ACC112 (cell line): ENCODE measurements around the gene LIMK2.

Experiments
- H2AFZ ChIP-seq: fragments of 200-600 bp; sonication (generic); one replicate; pipeline ENCODE4 v1.6.0; 2017; ENCODE audit warnings: antibody characterized with exemption, low read length; ENCODE audit not compliant: unreplicated experiment
- H3K27ac ChIP-seq: fragments of 200-600 bp; sonication (generic); 2 replicates; pipeline ENCODE4 v1.5.1; 2014; ENCODE audit warnings: low read depth, mild to moderate bottlenecking, antibody characterized with exemption, low read length, moderate library complexity
- H3K27me3 ChIP-seq: fragments of 200-600 bp; sonication (generic); 2 replicates; pipeline ENCODE4 v1.6.1; 2014; ENCODE audit warnings: mild to moderate bottlenecking, antibody characterized with exemption, low read length, moderate library complexity, mixed read lengths; ENCODE audit not compliant: insufficient read depth
- H3K36me3 ChIP-seq: fragments of 200-600 bp; sonication (generic); 2 replicates; pipeline ENCODE4 v1.6.1; 2016; ENCODE audit warnings: mild to moderate bottlenecking, antibody characterized with exemption, low read length, moderate library complexity, mixed read lengths; ENCODE audit not compliant: insufficient read depth
- H3K4me1 ChIP-seq: fragments of 200-600 bp; sonication (generic); one replicate; pipeline ENCODE4 v1.6.1; 2016; ENCODE audit warnings: low read length, mixed read lengths; ENCODE audit not compliant: insufficient read depth, unreplicated experiment, control insufficient read depth
- H3K4me3 ChIP-seq: fragments of 200-600 bp; sonication (generic); 2 replicates; pipeline ENCODE4 v1.5.1; 2014; ENCODE audit warnings: mild to moderate bottlenecking, low read depth, low read length
- H3K79me2 ChIP-seq: fragments of 200-600 bp; sonication (generic); one replicate; pipeline ENCODE4 v1.6.0; 2016; ENCODE audit warnings: low read length; ENCODE audit not compliant: control insufficient read depth, unreplicated experiment, insufficient read depth

LIMK2 gene

GRCh38 chr22:31259798-31260473 lies 47.8 kb downstream of the LIMK2 start:
- H3K4me3 ChIP-seq: no peak overlapping the region
- no peaks in the 10 kb centered on the region; the same call in 1 of the 2 replicates for H3K36me3 ChIP-seq
- H3K27ac ChIP-seq: no peak overlapping the region
- H3K79me2 ChIP-seq: no peaks in the 10 kb centered on the region
- no peaks in the 10 kb centered on the region for H3K27me3 ChIP-seq
- no peak overlapping the region for H2AFZ ChIP-seq
- H3K4me1 ChIP-seq: no peaks in the 10 kb centered on the region

- Histone ChIP-seq H3K36me3 (no peaks in the 10 kb centered on the region; the same call in 1 of the 2 replicates), H3K27me3 (no peaks in the 10 kb centered on the region), H2AFZ (no peak overlapping the region), H3K27ac (no peak overlapping the region), H3K4me3 (no peak overlapping the region), H3K4me1 (no peaks in the 10 kb centered on the region), H3K79me2 (no peaks in the 10 kb centered on the region)
Observed at GRCh38 chr22:31260474-31260856, 48.4 kb downstream of the LIMK2 start.

DNA sequence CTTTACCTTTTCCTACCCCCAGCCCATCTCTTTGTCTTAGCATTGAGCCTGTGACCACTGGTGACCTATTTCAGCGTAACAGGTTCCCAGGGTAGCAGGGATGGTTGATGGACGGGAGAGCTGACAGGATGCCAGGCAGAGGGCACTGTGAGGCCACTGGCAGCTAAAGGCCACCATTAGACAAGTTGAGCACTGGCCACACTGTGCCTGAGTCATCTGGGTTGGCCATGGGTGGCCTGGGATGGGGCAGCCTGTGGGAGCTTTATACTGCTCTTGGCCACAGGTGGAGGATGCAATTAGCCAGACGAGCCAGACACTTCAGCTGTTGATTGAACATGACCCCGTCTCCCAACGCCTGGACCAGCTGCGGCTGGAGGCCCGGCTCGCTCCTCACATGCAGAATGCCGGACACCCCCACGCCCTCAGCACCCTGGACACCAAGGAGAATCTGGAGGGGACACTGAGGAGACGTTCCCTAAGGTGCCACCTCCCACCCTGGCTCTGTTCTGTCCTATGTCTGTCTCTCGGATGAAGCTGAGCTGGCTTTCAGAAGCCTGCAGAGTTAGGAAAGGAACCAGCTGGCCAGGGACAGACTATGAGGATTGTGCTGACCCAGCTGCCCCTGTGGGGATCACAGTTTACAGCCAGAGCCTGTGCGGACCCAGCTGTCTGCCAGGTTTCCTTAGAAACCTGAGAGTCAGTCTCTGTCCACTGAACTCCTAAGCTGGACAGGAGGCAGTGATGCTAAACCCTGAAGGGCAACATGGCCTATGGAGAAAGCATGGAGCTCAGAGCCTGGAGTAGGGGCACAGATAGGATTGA lies 50.4 kb downstream of the LIMK2 start:
- Histone ChIP-seq H3K27me3 (no peaks in the 10 kb centered on the region), H3K4me1 (no peaks in the 10 kb centered on the region), H3K79me2 (no peaks in the 10 kb centered on the region), H2AFZ (no peak overlapping the region), H3K36me3 (no peaks in the 10 kb centered on the region; the same call in 1 of the 2 replicates), H3K4me3 (no peak overlapping the region), H3K27ac (no peak overlapping the region)

DNA sequence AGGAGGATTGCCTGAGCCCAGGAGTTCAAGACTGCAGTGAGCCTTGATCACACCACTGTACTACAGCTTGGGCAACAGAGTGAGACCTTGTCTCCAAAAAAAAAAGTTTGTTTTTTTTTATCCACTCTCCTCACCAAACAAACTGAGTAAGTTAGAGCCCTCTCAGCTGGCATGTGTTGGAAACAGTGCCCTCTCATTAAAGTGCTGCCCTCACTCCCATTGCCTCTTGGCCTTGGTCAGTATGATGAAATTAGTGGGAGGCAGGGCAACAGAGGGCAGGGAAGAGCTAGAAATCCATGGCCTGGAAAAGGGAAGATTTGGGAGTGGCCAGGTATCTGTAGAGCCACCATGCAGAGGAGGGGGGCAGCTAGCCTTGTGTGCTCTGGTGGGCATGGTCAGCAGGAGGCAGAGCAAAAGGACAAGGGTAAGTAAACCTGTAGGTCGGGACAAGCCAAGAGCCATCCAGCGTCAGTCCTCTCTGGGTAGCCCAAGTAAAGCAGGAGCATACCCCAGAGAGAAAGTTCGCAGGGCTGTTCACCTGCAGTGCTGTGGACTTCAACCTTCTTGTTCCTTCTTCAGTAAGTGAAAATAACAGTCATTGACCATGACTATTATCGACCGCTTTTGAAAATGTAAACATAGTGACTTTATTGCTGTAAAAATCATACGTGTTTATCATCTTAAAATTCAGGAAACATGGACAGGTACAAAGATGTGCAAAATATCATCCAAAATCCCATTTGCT lies 52.0 kb downstream of the LIMK2 start:
- no peaks in the 10 kb centered on the region for H3K4me1 ChIP-seq
- no peaks in the 10 kb centered on the region; the same call in 1 of the 2 replicates for H3K36me3 ChIP-seq
- H2AFZ ChIP-seq: no peak overlapping the region
- no peak overlapping the region for H3K27ac ChIP-seq
- no peaks in the 10 kb centered on the region for H3K27me3 ChIP-seq
- no peaks in the 10 kb centered on the region for H3K79me2 ChIP-seq
- H3K4me3 ChIP-seq: no peak overlapping the region

- Histone ChIP-seq H3K27me3 (no peaks in the 10 kb centered on the region), H3K79me2 (no peaks in the 10 kb centered on the region), H3K36me3 (no peaks in the 10 kb centered on the region), H2AFZ (no peak overlapping the region), H3K27ac (no peak overlapping the region), H3K4me3 (no peak overlapping the region), H3K4me1 (no peaks in the 10 kb centered on the region)
Observed at GRCh38 chr22:31268281-31268680, 56.2 kb downstream of the LIMK2 start.

- H2AFZ ChIP-seq: no peak overlapping the region
- H3K27me3 ChIP-seq: no peaks in the 10 kb centered on the region
- H3K4me3 ChIP-seq: no peak overlapping the region
- no peaks in the 10 kb centered on the region for H3K79me2 ChIP-seq
- H3K36me3 ChIP-seq: no peaks in the 10 kb centered on the region
- H3K4me1 ChIP-seq: no peaks in the 10 kb centered on the region
- no peak overlapping the region for H3K27ac ChIP-seq
Observed at GRCh38 chr22:31269892-31270579, 57.9 kb downstream of the LIMK2 start.

GRCh38 chr22:31271026-31271425 lies 58.9 kb downstream of the LIMK2 start:
- Histone ChIP-seq H3K27me3 (no peaks in the 10 kb centered on the region), H3K4me1 (no peaks in the 10 kb centered on the region), H3K4me3 (no peak overlapping the region), H3K27ac (no peak overlapping the region), H3K36me3 (no peaks in the 10 kb centered on the region), H2AFZ (no peak overlapping the region), H3K79me2 (no peaks in the 10 kb centered on the region)

DNA sequence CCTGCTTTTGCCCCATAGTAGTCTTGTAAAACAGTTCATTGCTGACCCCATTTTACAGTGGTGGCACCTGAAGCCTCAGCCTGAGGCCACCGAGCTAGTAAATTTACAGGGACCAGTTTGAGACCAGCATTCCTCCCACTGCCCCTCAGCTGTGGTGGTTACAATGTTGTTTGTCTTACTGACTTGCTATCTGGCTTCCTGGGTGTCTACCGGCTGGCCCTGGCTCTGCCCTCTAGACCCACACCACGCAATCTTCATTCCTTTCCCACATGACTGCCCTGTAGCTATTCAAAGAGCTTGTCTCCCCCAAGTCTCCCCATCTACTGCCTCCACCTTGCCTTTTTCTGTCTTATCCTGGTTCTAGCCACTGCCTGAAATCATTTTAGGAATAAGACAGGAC lies 59.4 kb downstream of the LIMK2 start:
- Histone ChIP-seq H3K79me2 (no peaks in the 10 kb centered on the region), H3K4me1 (no peaks in the 10 kb centered on the region), H3K36me3 (no peaks in the 10 kb centered on the region), H3K4me3 (no peak overlapping the region), H2AFZ (no peak overlapping the region), H3K27me3 (no peaks in the 10 kb centered on the region), H3K27ac (no peak overlapping the region)

DNA sequence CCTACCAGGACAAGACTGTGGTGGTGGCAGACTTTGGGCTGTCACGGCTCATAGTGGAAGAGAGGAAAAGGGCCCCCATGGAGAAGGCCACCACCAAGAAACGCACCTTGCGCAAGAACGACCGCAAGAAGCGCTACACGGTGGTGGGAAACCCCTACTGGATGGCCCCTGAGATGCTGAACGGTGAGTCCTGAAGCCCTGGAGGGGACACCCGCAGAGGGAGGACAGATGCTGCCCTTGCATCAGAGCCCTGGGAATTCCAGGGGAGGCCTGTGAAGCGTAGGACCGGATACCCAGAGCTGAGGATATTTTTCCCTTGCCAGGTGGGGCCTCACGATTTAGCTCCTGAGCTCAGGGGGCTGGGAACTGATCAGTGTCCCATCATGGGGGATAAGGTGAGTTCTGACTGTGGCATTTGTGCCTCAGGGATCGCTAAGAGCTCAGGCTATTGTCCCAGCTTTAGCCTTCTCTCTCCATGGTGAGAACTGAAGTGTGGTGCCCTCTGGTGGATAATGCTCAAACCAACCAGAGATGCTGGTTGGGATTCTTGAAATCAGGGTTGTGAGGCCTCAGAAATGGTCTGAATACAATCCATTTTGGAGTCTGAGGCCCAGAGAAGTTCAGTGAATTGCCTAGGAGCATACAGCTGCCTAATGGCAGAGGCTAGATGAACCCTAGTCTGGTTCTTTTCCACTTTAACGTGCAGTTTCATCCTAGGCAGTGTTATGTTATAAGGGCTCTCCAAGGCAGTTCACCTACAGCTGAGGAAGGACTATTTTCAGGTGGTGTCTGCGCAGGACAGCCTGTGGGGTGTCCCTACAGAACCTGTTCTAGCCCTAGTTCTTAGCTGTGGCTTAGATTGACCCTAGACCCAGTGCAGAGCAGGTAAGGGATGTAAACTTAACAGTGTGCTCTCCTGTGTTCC lies 60.7 kb downstream of the LIMK2 start:
- Histone ChIP-seq H3K36me3 (no peaks in the 10 kb centered on the region), H2AFZ (no peak overlapping the region), H3K4me1 (no peaks in the 10 kb centered on the region), H3K4me3 (no peak overlapping the region), H3K27ac (no peak overlapping the region), H3K27me3 (no peaks in the 10 kb centered on the region), H3K79me2 (no peaks in the 10 kb centered on the region)
